ENCODE results near the gene LRRC75A. TPM values are rescaled to one million over a fixed set of nuclear protein-coding genes. Genes with fewer than 3 reads are reported as not detected.

LRRC75A gene
- total and polyA plus RNA-seq, 2 of the 13 experiments (the other 11 are each of a cell fraction or from before 2014, with no cell fraction given): 0.03 TPM; not detected in 1

DNA sequence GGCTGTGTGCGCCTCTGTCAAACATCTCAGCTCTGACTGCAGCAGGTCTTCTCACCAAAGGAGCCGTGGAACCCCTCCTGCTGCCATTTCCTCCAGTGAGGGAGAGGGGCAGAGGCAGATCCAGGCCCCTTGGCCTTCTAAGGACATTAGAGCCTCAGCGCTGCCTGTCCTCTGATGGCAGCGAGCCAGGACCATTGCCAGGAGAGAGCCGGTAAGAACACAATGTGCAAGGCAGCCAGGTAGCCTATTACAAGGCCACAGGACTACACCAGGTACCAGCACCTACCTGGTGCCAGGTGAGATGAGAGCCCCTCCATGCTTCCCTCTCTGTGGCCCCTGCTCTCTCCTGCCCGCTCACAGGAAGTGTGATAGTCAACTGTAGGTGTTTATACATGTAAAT, 11.0 kb downstream of the LRRC75A start (continued):
- TF ChIP-seq RERE (CRISPR knock-in tag; IDR thresholded peaks at IDR 0.05; ENCODE audit: low read depth): no peak
- TF ChIP-seq PHB2 (IDR thresholded peaks at IDR 0.05; ENCODE audit: partially characterized antibody): no peak
- no peak for TF ChIP-seq NR3C1 (CRISPR knock-in tag; IDR thresholded peaks at IDR 0.05)

GRCh38 chr17:16479264-16479663, 12.7 kb downstream of the LRRC75A start:
- peaks cover 6 to 47% of the 10 kb centered on the region in 2 experiments for H3K27me3 ChIP-seq (ENCODE audit: control insufficient read depth in 1 of 2, insufficient read depth in 2 of 2, low read length in 2 of 2)
- no peak overlapping the region for H3K27ac ChIP-seq (ENCODE audit: extremely low read length, insufficient read depth, low read length)
- ATAC-seq (no peak), FAIRE-seq (no peak), DNase-seq (ENCODE audit: low spot score) (no peak)
- H2AFZ ChIP-seq (ENCODE audit: low read length): no peak overlapping the region
- H3K4me3 ChIP-seq (replicated peaks in 1 of 3; ENCODE audit: insufficient read depth in 1 of 3, low read depth in 2 of 3, low read length in 3 of 3): no peak overlapping the region
- CTCF ChIA-PET (ENCODE audit: low intra/inter-chr PET ratio, low total read pairs): no interaction called here
- no peaks in the 10 kb centered on the region for H3K79me2 ChIP-seq (ENCODE audit: insufficient read depth, low read length)
- no TSS peak for BruUV-seq (replicated peaks)
- no peaks in the 10 kb centered on the region for H4K20me1 ChIP-seq (ENCODE audit: insufficient read depth, low read length)
- 29% methylated on average over 2 of the region's 2 CpGs for WGBS (ENCODE audit: low lambda C conversion rate)
- in situ Hi-C loops (cut with HindIII; ENCODE audit: extremely low pct_ligation_motif_present, low pct_unique_long_range_greater_than_20kb): no loop called here
- H3K4me1 ChIP-seq (ENCODE audit: insufficient read depth, low read length): peaks cover 16% of the 10 kb centered on the region
- no peak overlapping the region for H3K4me2 ChIP-seq (ENCODE audit: low read depth, low read length)
- POLR2A ChIA-PET: interaction anchor here (1.3 kb wide), 1 partner anchor 57 kb away, joined by 3 read pairs; no protein-coding TSS in a partner anchor
- no peaks in the 10 kb centered on the region for H3K36me3 ChIP-seq (replicated peaks in 1 of 2; ENCODE audit: control insufficient read depth in 1 of 2, insufficient read depth in 2 of 2, low read length in 2 of 2)
- H3K9me3 ChIP-seq (ENCODE audit: low read length): no peaks in the 10 kb centered on the region
- H3K9ac ChIP-seq (ENCODE audit: insufficient read depth, low read depth, low read length): no peak overlapping the region
- intact Hi-C loops (cut with micrococcal nuclease; ENCODE audit: unreplicated experiment): no loop called here
- TF ChIP-seq REL (CRISPR knock-in tag; conservative IDR thresholded peaks at IDR 0.05) (no peak), JUNB (CRISPR knock-in tag; IDR thresholded peaks at IDR 0.05; ENCODE audit: borderline replicate concordance) (no peak), ZNF18 (CRISPR knock-in tag; IDR thresholded peaks at IDR 0.05; ENCODE audit: insufficient replicate concordance) (no peak), KLF12 (CRISPR knock-in tag; IDR thresholded peaks at IDR 0.05; ENCODE audit: borderline replicate concordance) (no peak), ZBTB25 (CRISPR knock-in tag; IDR thresholded peaks at IDR 0.05) (no peak), GMEB1 (CRISPR knock-in tag; IDR thresholded peaks at IDR 0.05; ENCODE audit: borderline replicate concordance) (no peak)
- TF ChIP-seq, protein P1, sequence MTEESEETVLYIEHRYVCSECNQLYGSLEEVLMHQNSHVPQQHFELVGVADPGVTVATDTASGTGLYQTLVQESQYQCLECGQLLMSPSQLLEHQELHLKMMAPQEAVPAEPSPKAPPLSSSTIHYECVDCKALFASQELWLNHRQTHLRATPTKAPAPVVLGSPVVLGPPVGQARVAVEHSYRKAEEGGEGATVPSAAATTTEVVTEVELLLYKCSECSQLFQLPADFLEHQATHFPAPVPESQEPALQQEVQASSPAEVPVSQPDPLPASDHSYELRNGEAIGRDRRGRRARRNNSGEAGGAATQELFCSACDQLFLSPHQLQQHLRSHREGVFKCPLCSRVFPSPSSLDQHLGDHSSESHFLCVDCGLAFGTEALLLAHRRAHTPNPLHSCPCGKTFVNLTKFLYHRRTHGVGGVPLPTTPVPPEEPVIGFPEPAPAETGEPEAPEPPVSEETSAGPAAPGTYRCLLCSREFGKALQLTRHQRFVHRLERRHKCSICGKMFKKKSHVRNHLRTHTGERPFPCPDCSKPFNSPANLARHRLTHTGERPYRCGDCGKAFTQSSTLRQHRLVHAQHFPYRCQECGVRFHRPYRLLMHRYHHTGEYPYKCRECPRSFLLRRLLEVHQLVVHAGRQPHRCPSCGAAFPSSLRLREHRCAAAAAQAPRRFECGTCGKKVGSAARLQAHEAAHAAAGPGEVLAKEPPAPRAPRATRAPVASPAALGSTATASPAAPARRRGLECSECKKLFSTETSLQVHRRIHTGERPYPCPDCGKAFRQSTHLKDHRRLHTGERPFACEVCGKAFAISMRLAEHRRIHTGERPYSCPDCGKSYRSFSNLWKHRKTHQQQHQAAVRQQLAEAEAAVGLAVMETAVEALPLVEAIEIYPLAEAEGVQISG (CRISPR knock-in tag; IDR thresholded peaks at IDR 0.05): no peak
